HG03280 (cell line): ENCODE results near the gene MCL1.

Experiments used
- ATAC-seq: cut with Tn5 transposase; IDR thresholded peaks from one replicate; pipeline ENCODE4 v1.9.1; 2021; ENCODE audit warnings: mild to moderate bottlenecking, moderate library complexity; ENCODE audit not compliant: unreplicated experiment

Gene MCL1

GRCh38 chr1:150558303-150558704 lies 21.1 kb downstream of the MCL1 start:
- no peak for ATAC-seq

GRCh38 chr1:150557813-150558212 lies 21.6 kb downstream of the MCL1 start:
- no peak for ATAC-seq

GRCh38 chr1:150557065-150557600 lies 22.3 kb downstream of the MCL1 start:
- ATAC-seq: no peak

GRCh38 chr1:150555971-150556865 lies 23.2 kb downstream of the MCL1 start:
- ATAC-seq: no peak

- ATAC-seq: no peak
These were observed 24.0 kb downstream of the MCL1 start for GRCh38 chr1:150555198-150555970.

GRCh38 chr1:150554086-150554452 lies 25.3 kb downstream of the MCL1 start:
- ATAC-seq: no peak

- ATAC-seq: no peak
These were observed 25.9 kb downstream of the MCL1 start for GRCh38 chr1:150553392-150554085.

GRCh38 chr1:150552911-150553289 lies 26.5 kb downstream of the MCL1 start:
- no peak for ATAC-seq

GRCh38 chr1:150552128-150552910 lies 27.1 kb downstream of the MCL1 start:
- no peak for ATAC-seq

GRCh38 chr1:150551784-150552127 lies 27.7 kb downstream of the MCL1 start:
- no peak for ATAC-seq

GRCh38 chr1:150551051-150551783 lies 28.2 kb downstream of the MCL1 start:
- no peak for ATAC-seq

- no peak for ATAC-seq
These were observed 29.0 kb downstream of the MCL1 start for GRCh38 chr1:150550222-150551050.

GRCh38 chr1:150549496-150550221 lies 29.8 kb downstream of the MCL1 start:
- ATAC-seq: no peak

- ATAC-seq: peak; percentile 61
These were observed 30.5 kb downstream of the MCL1 start, which contains the start of gene ADAMTSL4 for GRCh38 chr1:150548632-150549495. Gene ADAMTSL4 (plus strand): TSS chr1:150549408. CDS start chr1:150552289, 2,881 bp downstream.

- ATAC-seq: no peak
These were observed 31.1 kb downstream of the MCL1 start for GRCh38 chr1:150548324-150548631.

- no peak for ATAC-seq
These were observed 33.0 kb downstream of the MCL1 start for GRCh38 chr1:150546294-150546937.

GRCh38 chr1:150545486-150546032 lies 33.9 kb downstream of the MCL1 start:
- ATAC-seq: no peak
